T-helper 1 cell (primary cell): ENCODE data around the gene THBS1.

Experiments
- DNase-seq, 5 donors: peaks; one replicate each; pipeline ENCODE4 v3.0.0-alpha.2; 2012 to 2020

Gene THBS1

DNA sequence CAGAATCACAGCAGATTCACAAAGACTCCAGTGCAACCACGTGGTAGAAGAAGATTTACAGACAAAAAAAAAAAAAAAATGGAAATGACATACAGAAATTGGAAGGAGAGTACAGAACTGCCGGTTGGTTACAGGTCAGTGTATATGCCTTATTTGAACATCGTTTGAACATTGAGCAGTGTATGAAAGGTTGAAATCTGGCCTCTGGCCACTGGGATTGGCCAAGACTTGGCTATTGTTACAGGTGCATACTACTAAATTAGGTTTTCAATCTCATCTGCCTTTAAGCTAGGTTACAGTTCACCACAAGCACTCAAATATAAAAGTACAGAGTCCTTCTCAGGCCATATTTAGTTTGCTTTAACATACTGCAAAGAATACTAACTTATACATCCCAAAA, 59.8 kb downstream of the THBS1 start:
- no peak for DNase-seq

- peak in 1 of 5 donors; percentile 83 for DNase-seq
Measured at GRCh38 chr15:39641191-39641889, 60.5 kb downstream of the THBS1 start.

GRCh38 chr15:39642011-39642640, 61.2 kb downstream of the THBS1 start:
- no peak for DNase-seq

DNA sequence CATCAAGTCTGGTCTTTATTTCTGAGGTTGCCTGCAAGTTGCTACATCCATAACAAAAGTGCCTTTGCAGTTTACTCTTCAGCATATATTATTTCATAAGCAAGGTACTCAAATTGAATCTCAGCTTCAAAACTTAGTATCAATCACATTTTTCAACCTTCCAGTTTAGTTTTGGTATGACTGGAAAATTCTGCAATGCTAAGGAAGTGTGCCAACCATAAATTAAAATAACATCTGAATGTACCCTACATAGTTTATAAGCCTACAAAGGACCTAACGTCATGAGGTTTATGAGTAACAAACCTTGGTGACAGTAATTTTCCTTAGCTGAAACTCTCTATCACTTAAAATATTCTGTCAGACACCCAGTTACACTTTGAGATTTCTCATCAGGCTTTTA, 62.8 kb downstream of the THBS1 start:
- DNase-seq: peak in 1 of 5 donors; percentile 51

DNA sequence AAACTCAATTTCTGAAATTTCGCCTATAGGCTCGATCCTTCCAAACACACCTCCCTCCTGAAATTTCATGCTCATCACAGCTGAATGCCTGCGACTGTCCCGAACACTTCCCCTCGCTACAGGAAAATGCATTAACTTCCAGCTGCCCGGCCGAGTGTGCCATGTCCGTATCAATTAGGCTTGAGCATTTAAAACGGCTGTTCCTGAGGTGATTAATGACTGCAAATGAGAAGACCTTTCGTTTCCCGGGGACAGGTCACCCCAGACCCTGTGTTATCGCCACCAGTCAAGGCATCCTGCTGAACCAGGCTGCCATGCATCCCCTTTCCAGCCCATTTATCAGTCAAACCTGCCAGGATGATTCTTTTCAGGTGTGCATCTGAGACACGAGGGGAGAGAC, 63.3 kb downstream of the THBS1 start:
- no peak for DNase-seq

DNA sequence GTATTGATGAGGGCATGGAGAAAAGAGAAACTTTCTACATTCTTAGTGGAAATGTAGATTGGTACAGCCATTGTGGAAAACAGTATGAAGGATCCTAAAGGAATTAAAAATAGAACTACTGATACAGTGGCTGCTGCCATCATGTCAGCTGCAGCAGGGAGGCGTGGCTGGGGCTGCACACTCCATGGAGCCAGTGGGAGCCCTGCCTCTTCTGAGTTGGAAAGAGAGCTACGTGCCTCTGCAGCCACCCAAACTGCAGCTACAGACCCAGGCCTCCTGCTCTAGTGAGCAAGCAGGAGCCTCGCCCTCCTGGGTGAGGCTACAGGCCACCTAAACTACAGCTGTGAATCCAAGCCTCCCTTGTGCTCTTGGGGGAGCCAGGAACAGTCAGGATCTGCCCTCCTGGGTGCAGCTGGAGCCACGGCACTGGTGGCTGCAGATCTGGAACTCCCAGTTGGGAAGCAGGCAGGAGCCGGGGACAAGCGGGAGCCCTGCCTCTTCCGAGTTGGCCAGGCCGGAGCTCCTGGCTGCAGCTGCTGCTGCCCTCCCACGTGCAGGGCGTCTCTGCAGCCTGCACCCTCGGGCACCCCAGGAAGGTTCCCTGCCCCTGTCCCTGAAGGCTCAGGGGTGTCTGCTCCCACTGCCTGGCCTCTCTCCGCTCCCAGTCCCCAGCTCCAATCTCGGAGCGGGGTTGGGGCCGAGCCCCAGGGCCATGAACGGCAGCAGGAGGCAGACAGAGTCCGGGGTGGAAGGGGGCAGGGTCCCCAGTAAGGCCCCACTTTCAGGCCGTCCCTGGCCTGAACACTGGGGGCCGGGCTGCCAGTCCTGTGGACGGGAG, 64.5 kb downstream of the THBS1 start:
- no peak for DNase-seq

- no peak for DNase-seq
Measured at GRCh38 chr15:39645976-39646257, 65.0 kb downstream of the THBS1 start.

GRCh38 chr15:39646425-39646824, 65.5 kb downstream of the THBS1 start:
- DNase-seq: no peak
